Smooth muscle cell (in vitro differentiated cells): ENCODE data around the gene CA10. TPM values are rescaled to one million over a fixed set of nuclear protein-coding genes. Genes with fewer than 3 reads are reported as not detected.

ENCODE experiments used
- DNase-seq: peaks from one replicate; lab custom pipeline; 2025; ENCODE audit not compliant: unreplicated experiment; lab: John Stamatoyannopoulos, UW
- H2AFZ ChIP-seq: fragments of 200-600 bp; sonication (generic); 2 replicates; pipeline ENCODE4 v1.6.0; 2016; ENCODE audit warnings: antibody characterized with exemption, low read depth, mild to moderate bottlenecking
- H3F3A ChIP-seq: fragments of 200-600 bp; sonication (generic); 2 replicates; pipeline ENCODE4 v1.6.0; 2017; ENCODE audit warnings: antibody characterized with exemption, low read depth
- H3K27ac ChIP-seq: fragments of 200-600 bp; sonication (generic); 2 replicates; pipeline ENCODE4 v1.5.1; 2016; ENCODE audit warnings: low read depth, mild to moderate bottlenecking
- H3K27me3 ChIP-seq: fragments of 200-600 bp; sonication (generic); 2 replicates; pipeline ENCODE4 v1.6.1; 2016; ENCODE audit warnings: low read depth, mild to moderate bottlenecking
- H3K36me3 ChIP-seq: fragments of 200-600 bp; sonication (generic); 2 replicates; pipeline ENCODE4 v1.5.1; 2016; ENCODE audit warnings: low read depth
- H3K4me1 ChIP-seq: fragments of 200-600 bp; sonication (generic); 2 replicates; pipeline ENCODE4 v1.5.1; 2016; ENCODE audit warnings: low read depth
- H3K4me2 ChIP-seq: fragments of 200-600 bp; sonication (generic); 2 replicates; pipeline ENCODE4 v1.6.0; 2016; ENCODE audit warnings: mild to moderate bottlenecking
- H3K4me3 ChIP-seq: fragments of 200-600 bp; sonication (generic); 2 replicates; pipeline ENCODE4 v1.5.1; 2016; ENCODE audit warnings: mild to moderate bottlenecking
- H3K79me2 ChIP-seq: fragments of 200-600 bp; sonication (generic); 2 replicates; pipeline ENCODE4 v1.6.0; 2016; ENCODE audit warnings: low read depth, mild to moderate bottlenecking
- H3K9ac ChIP-seq: fragments of 200-600 bp; sonication (generic); 2 replicates; pipeline ENCODE4 v1.6.0; 2016; ENCODE audit warnings: low read depth
- H3K9me3 ChIP-seq: fragments of 200-600 bp; sonication (generic); replicated peaks from 2 replicates; pipeline ENCODE4 v1.5.1; 2016; ENCODE audit warnings: low read depth
- H4K20me1 ChIP-seq: fragments of 200-600 bp; sonication (generic); 2 replicates; pipeline ENCODE4 v1.6.0; 2016; ENCODE audit warnings: low read depth
- WGBS: methylation state at CpG from one replicate; pipeline ENCODE4 v1.1.7; 2016; ENCODE audit warnings: low lambda C conversion rate; 5-methylcytosine and 5-hydroxymethylcytosine counted together
- polyA plus RNA-seq: library from polyadenylated mRNA; unstranded; fragments of >200 nt; fragmentation: Nextera tagmentation; extraction: Ambion mirVana; gene quantifications from 2 replicates; pipeline ENCODE4 v1.2.1, GENCODE V29; 2016
- total RNA-seq: library from RNA; depleted of rRNA; stranded (reverse); fragments of >200 nt; gene quantifications from 2 replicates; pipeline ENCODE4 v1.2.3, GENCODE V29; 2014
- TF ChIP-seq, protein P1 (sequence below): fragments of 200-600 bp; sonication (generic); IDR thresholded peaks from 2 replicates; pipeline ENCODE4 v1.5.1; 2017; ENCODE audit warnings: borderline replicate concordance, mild to moderate bottlenecking, antibody characterized with exemption; ENCODE audit not compliant: insufficient read depth, poor library complexity, severe bottlenecking

CA10 gene
- total and polyA plus RNA-seq, 2 experiments from 2014 or later = 0.54 TPM; not detected in 1

DNA sequence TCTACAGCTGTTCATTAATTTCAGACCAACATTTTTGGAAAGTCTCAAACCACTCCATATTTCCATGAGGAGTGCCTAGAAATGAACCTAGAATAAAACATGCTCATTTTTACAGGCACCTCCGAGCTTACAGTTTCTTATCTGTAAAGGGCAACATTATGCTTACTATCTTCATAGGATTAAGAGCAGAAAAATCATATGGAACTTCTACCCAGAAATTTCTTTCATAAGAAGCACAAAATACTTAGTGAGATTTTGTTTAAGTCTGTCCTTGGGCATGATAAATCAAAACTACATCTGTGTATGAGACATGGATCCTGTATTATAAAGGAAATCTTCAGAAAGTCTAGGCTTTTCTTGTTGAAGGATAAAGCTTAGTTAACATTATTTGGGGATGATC lies 187.4 kb downstream of the CA10 start:
- no peaks in the 10 kb centered on the region for H3K36me3 ChIP-seq
- no peak overlapping the region for H2AFZ ChIP-seq
- no peak overlapping the region for H3K4me2 ChIP-seq
- no peaks in the 10 kb centered on the region for H3K4me1 ChIP-seq
- no peak overlapping the region for H3K27ac ChIP-seq
- no peaks in the 10 kb centered on the region for H3K9me3 ChIP-seq
- TF ChIP-seq, protein P1, sequence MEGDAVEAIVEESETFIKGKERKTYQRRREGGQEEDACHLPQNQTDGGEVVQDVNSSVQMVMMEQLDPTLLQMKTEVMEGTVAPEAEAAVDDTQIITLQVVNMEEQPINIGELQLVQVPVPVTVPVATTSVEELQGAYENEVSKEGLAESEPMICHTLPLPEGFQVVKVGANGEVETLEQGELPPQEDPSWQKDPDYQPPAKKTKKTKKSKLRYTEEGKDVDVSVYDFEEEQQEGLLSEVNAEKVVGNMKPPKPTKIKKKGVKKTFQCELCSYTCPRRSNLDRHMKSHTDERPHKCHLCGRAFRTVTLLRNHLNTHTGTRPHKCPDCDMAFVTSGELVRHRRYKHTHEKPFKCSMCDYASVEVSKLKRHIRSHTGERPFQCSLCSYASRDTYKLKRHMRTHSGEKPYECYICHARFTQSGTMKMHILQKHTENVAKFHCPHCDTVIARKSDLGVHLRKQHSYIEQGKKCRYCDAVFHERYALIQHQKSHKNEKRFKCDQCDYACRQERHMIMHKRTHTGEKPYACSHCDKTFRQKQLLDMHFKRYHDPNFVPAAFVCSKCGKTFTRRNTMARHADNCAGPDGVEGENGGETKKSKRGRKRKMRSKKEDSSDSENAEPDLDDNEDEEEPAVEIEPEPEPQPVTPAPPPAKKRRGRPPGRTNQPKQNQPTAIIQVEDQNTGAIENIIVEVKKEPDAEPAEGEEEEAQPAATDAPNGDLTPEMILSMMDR = no peak
- DNase-seq = no peak
- H3K9ac ChIP-seq = no peak overlapping the region
- no peaks in the 10 kb centered on the region for H3K79me2 ChIP-seq
- H3F3A ChIP-seq = no peaks in the 10 kb centered on the region
- no peaks in the 10 kb centered on the region for H4K20me1 ChIP-seq
- 91% methylated on average over 1 of the region's 1 CpG for WGBS
- H3K27me3 ChIP-seq = peaks cover 17% of the 10 kb centered on the region
- H3K4me3 ChIP-seq = no peak overlapping the region

DNA sequence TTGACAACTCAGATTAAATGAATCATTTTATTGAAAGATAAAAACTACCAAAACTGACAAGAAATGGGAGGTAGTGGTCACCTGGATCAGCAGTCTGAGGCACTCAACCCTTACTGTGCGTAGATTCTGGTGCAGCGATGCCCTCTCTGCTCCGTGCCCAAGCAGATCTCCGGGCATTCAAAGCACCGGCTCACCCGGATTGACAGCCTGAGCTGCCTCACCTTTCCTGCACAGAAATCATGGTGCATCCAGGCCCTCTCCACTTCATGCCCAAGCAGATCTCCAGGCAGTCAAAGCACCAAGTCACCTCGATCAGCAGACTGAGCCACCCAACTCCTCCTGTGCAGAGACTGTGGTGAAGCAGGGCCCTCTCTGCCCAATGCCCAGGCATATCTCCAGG lies 196.8 kb downstream of the CA10 start:
- TF ChIP-seq, protein P1 = no peak
- DNase-seq = no peak
- Histone ChIP-seq H3F3A (no peaks in the 10 kb centered on the region), H3K27ac (no peak overlapping the region), H4K20me1 (no peaks in the 10 kb centered on the region), H3K36me3 (no peaks in the 10 kb centered on the region), H3K4me2 (no peak overlapping the region), H3K9ac (no peak overlapping the region), H3K9me3 (no peaks in the 10 kb centered on the region), H3K4me1 (no peaks in the 10 kb centered on the region), H3K4me3 (no peak overlapping the region), H3K79me2 (no peaks in the 10 kb centered on the region), H3K27me3 (no peaks in the 10 kb centered on the region), H2AFZ (no peak overlapping the region)
- 95% methylated on average over 7 of the region's 7 CpGs for WGBS

DNA sequence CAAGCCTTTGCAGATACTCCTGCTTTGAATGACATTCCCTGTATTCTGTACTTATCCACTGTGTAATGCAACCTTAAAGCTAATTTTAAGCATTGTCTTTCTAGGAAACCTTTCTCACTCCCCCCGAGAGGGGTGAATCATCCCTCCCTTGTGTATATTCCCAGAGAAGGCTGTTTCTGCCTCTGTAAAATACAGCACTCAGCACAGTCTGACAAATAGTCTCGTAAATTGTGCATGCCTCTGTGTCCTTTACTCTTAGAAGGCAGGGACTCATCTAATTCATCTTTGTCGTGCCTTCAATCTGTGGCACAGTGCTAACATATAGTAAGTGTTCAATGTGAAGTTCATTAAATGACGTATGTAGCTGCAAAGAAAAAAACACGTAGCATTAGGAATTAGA lies 200.7 kb downstream of the CA10 start:
- H3K27me3 ChIP-seq = peaks cover 5% of the 10 kb centered on the region
- H4K20me1 ChIP-seq = no peaks in the 10 kb centered on the region
- H3K27ac ChIP-seq = no peak overlapping the region
- no peaks in the 10 kb centered on the region for H3K79me2 ChIP-seq
- no peak overlapping the region for H2AFZ ChIP-seq
- no peaks in the 10 kb centered on the region for H3K36me3 ChIP-seq
- no peaks in the 10 kb centered on the region for H3K4me1 ChIP-seq
- no peaks in the 10 kb centered on the region for H3F3A ChIP-seq
- no peak for DNase-seq
- no peak overlapping the region for H3K4me2 ChIP-seq
- TF ChIP-seq, protein P1 = no peak
- no peaks in the 10 kb centered on the region for H3K9me3 ChIP-seq
- H3K9ac ChIP-seq = no peak overlapping the region
- H3K4me3 ChIP-seq = no peak overlapping the region
- 20% methylated on average over 5 of the region's 5 CpGs for WGBS

DNA sequence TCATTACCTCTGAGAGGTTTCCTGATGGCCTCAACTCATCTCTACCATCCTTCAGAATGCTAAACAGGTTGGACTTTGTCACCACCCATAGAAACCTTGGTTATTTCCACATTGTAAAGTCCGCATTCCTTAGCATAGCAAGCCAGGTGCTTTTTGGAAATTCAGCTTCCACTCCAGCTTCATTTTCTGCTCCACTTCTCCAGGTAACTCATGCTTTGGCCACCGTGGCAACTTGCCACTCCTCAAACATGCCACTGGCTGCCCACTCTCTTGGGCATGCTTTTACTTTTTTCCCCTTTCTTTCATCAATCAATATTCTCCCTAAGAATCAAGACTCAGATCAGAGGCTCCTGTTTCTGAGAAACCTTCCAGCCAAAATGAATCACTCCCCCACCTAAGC lies 203.3 kb downstream of the CA10 start:
- Histone ChIP-seq H3K4me3 (no peak overlapping the region), H3K4me2 (no peak overlapping the region), H4K20me1 (no peaks in the 10 kb centered on the region), H3K36me3 (no peaks in the 10 kb centered on the region), H3K4me1 (no peaks in the 10 kb centered on the region), H3K9ac (no peak overlapping the region), H3K27ac (no peak overlapping the region), H3F3A (no peaks in the 10 kb centered on the region), H3K9me3 (no peaks in the 10 kb centered on the region), H2AFZ (no peak overlapping the region), H3K79me2 (no peaks in the 10 kb centered on the region), H3K27me3 (peaks cover 5% of the 10 kb centered on the region)
- no peak for DNase-seq
- TF ChIP-seq, protein P1 = no peak
- 82% methylated on average over 2 of the region's 2 CpGs for WGBS
